Measurements from ENCODE around the gene SYNPO.

Gene SYNPO

GRCh38 chr5:150661086-150661485, 20.6 kb downstream of the SYNPO start, which contains the start of gene MYOZ3:
MYOZ3 (plus strand) TSS chr5:150661251; CDS start chr5:150662942, 1,691 bp downstream.
- H3K27me3 ChIP-seq (ENCODE audit: insufficient read depth, low read length), result peaks cover 6% of the 10 kb centered on the region; the same call in 1 of the 2 replicates
- H3K36me3 ChIP-seq (ENCODE audit: insufficient read depth, low read length), result no peaks in the 10 kb centered on the region
- TF ChIP-seq CTCF (IDR thresholded peaks at IDR 0.05; ENCODE audit: low read length) (no peak), EZH2 (IDR thresholded peaks at IDR 0.05; ENCODE audit: borderline replicate concordance, low read length) (no peak)
- H3K9me2 ChIP-seq (ENCODE audit: low read depth, low read length), result no peaks in the 10 kb centered on the region
- no peaks in the 10 kb centered on the region for H4K20me1 ChIP-seq (ENCODE audit: insufficient read depth, low read length)
- H2AFZ ChIP-seq (ENCODE audit: low read length), result no peak within 1 kb of the TSS
- H3K4me2 ChIP-seq (ENCODE audit: low read length), result no peak within 1 kb of the TSS
- no peaks in the 10 kb centered on the region for H3K79me2 ChIP-seq (ENCODE audit: insufficient read depth, low read length)
- no peaks in the 10 kb centered on the region for H3F3A ChIP-seq (ENCODE audit: insufficient read depth, low read length)
- peaks cover 6% of the 10 kb centered on the region for H3K4me1 ChIP-seq (ENCODE audit: insufficient read depth, low read length, severe bottlenecking)
- no peak within 1 kb of the TSS for H3K27ac ChIP-seq (ENCODE audit: low read depth, low read length, poor library complexity, severe bottlenecking)
- H3K4me3 ChIP-seq (ENCODE audit: low read depth, low read length, poor library complexity, severe bottlenecking), result no peak within 1 kb of the TSS
- H3K9me3 ChIP-seq (ENCODE audit: low read length), result no peaks in the 10 kb centered on the region
- no peak within 1 kb of the TSS for H3K9ac ChIP-seq (ENCODE audit: low read length)

GRCh38 chr5:150661821-150662596, 21.5 kb downstream of the SYNPO start:
- TF ChIP-seq CTCF (IDR thresholded peaks at IDR 0.05; ENCODE audit: low read length) (no peak), EZH2 (IDR thresholded peaks at IDR 0.05; ENCODE audit: borderline replicate concordance, low read length) (no peak)
- Histone ChIP-seq H3F3A (ENCODE audit: insufficient read depth, low read length) (no peaks in the 10 kb centered on the region), H3K4me3 (ENCODE audit: low read depth, low read length, poor library complexity, severe bottlenecking) (no peak overlapping the region), H3K36me3 (ENCODE audit: insufficient read depth, low read length) (no peaks in the 10 kb centered on the region), H3K79me2 (ENCODE audit: insufficient read depth, low read length) (no peaks in the 10 kb centered on the region), H3K4me2 (ENCODE audit: low read length) (no peak overlapping the region), H3K9me2 (ENCODE audit: low read depth, low read length) (no peaks in the 10 kb centered on the region), H4K20me1 (ENCODE audit: insufficient read depth, low read length) (no peaks in the 10 kb centered on the region), H3K4me1 (ENCODE audit: insufficient read depth, low read length, severe bottlenecking) (peaks cover 4% of the 10 kb centered on the region), H3K9ac (ENCODE audit: low read length) (no peak overlapping the region), H3K9me3 (ENCODE audit: low read length) (no peaks in the 10 kb centered on the region), H3K27me3 (ENCODE audit: insufficient read depth, low read length) (peaks cover 6% of the 10 kb centered on the region; the same call in 1 of the 2 replicates), H2AFZ (ENCODE audit: low read length) (no peak overlapping the region), H3K27ac (ENCODE audit: low read depth, low read length, poor library complexity, severe bottlenecking) (no peak overlapping the region)

- Histone ChIP-seq H3K9ac (ENCODE audit: low read length) (no peak overlapping the region), H3K79me2 (ENCODE audit: insufficient read depth, low read length) (no peaks in the 10 kb centered on the region), H3K9me2 (ENCODE audit: low read depth, low read length) (no peaks in the 10 kb centered on the region), H3K27me3 (ENCODE audit: insufficient read depth, low read length) (peaks cover 6% of the 10 kb centered on the region; the same call in 1 of the 2 replicates), H3K27ac (ENCODE audit: low read depth, low read length, poor library complexity, severe bottlenecking) (no peak overlapping the region), H4K20me1 (ENCODE audit: insufficient read depth, low read length) (no peaks in the 10 kb centered on the region), H3F3A (ENCODE audit: insufficient read depth, low read length) (no peaks in the 10 kb centered on the region), H3K4me3 (ENCODE audit: low read depth, low read length, poor library complexity, severe bottlenecking) (no peak overlapping the region), H3K4me1 (ENCODE audit: insufficient read depth, low read length, severe bottlenecking) (no peaks in the 10 kb centered on the region), H3K4me2 (ENCODE audit: low read length) (no peak overlapping the region), H2AFZ (ENCODE audit: low read length) (no peak overlapping the region), H3K9me3 (ENCODE audit: low read length) (no peaks in the 10 kb centered on the region), H3K36me3 (ENCODE audit: insufficient read depth, low read length) (no peaks in the 10 kb centered on the region)
- TF ChIP-seq EZH2 (IDR thresholded peaks at IDR 0.05; ENCODE audit: borderline replicate concordance, low read length) (no peak), CTCF (IDR thresholded peaks at IDR 0.05; ENCODE audit: low read length) (no peak)
Observed at GRCh38 chr5:150662731-150663516, 22.5 kb downstream of the SYNPO start.

Data from OCI-LY1 (cell line).